LHCN-M2 (cell line): ENCODE results near the gene PSAP. TPM values are rescaled to one million over a fixed set of nuclear protein-coding genes. Genes with fewer than 3 reads are reported as not detected.
A peak's percentile ranks its signal among the peaks of the same experiment; 100 is the strongest.

Experiments
- DNase-seq: peaks from one replicate; pipeline ENCODE4 v3.0.0-alpha.2; 2012; ENCODE audit warnings: low read depth
- total RNA-seq: library from RNA; depleted of rRNA; stranded (reverse); fragments of >200 nt; gene quantifications from 2 replicates; pipeline ENCODE4 v1.2.3, GENCODE V29; 2014

The PSAP gene
- total RNA-seq, 1 experiment from 2014 or later, result 455 TPM

DNA sequence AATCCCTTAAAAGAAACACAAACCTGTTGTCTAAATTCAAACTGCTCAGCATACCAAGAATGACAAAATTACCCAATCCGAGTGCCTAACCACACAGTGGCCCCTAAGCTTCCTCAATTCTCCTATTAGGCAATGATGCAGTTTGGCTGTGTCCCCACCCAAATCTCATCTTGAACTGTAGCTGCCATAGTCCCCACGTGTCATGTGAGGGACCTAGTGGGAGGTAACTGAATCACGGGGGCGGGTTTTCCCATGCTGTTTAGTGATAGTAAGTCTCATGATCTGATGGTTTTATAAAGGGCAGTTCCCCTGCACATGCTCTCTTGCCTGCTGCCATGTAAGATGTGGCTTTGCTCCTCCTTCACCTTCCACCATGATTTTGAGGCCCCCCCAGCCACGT, 21.9 kb downstream of the PSAP start:
- no peak for DNase-seq

DNA sequence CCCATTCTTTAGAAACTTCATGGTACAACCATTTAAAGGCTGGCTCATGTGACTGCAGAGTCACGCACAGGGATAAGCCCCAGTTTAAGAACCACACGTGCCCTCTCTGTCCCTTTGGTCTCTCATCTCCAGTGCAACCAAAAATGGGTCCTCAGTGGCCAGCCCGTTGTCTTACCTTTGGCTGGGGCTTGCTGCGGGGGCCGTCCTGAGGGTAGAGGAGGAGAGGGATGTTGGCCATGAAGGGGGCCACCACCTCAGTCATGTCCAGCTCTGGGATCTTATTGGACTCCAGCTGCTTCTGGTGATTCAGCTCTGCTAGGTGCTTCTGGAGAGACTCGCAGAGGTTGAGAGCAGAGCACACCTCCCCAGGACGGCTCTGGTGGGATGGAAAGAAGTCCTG, 22.3 kb downstream of the PSAP start:
- DNase-seq, result no peak

DNA sequence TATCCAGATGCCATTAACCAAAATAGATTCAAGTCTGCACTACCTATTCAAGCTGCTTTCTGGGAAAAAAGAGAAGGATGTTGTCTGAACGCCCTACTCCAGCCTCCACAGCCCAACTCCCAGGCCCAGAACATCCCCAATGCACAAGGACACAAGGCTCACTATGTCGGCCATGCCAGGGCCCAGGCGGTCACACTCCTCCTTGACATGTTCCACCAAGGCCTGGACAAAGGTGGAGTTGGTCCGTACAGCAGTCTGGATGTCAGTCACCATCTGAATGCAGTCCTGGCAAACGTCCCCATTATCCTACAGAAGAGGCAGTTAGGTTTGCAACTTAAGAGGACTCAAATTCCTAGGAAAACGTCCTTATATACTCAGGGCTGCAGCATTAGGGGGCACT, 23.2 kb downstream of the PSAP start:
- no peak for DNase-seq

DNA sequence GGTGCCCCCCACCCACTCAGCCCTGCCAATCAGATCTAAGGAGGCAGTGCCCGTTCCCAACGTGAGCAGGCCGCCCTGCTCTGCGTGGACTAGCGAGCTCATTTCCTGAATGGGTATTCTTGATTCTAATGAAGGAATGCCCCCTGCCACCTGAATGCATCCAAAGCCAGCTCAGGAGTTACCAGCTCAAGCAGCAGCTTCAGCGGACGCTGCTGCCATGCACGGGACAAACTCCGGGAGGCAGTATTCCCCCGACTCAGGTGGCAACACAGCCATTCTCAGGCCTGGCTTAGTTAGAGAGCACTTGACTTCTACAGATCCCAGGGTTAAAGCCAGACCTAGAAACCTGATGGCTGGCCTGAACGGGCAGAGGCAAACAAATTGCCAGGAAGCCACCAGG, 25.8 kb downstream of the PSAP start:
- DNase-seq, result no peak

DNA sequence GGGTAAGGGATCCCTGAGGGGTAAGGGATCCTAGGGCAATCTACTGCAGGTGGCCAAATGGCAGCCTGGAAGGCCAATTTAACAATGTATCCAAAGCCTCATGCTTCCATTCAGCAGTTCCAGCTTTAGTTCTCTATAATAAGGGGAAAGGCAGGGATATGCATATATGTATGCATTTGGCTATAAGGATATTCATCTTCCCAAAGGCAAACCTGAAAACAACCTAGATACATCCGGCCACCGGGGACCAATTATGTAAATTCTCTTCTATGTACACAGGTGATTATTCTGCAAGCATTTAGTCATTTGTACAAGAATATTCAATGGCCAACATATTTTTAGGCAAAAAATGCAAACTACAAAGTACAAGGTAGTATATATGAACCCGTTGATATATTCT, 26.7 kb downstream of the PSAP start:
- DNase-seq, result no peak

DNA sequence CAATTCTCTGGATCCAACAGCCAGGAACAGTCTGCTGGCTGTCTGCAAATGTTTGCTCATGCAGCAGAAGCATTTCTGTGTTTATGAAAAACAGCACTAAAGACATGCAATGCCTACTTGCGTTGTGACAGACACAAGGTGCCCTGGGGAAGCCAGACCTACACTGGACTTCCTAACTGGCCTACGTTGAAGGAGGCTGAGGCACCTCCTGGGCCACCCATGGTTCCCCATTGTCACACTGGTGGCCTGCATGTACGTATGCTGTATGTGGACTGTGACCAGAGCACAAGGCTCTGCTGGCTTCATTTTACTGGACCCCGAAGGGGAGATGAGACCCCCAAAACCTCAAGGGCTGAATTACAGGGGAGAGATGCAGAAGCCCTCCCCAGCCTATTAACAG, 27.7 kb downstream of the PSAP start:
- DNase-seq, result no peak

DNA sequence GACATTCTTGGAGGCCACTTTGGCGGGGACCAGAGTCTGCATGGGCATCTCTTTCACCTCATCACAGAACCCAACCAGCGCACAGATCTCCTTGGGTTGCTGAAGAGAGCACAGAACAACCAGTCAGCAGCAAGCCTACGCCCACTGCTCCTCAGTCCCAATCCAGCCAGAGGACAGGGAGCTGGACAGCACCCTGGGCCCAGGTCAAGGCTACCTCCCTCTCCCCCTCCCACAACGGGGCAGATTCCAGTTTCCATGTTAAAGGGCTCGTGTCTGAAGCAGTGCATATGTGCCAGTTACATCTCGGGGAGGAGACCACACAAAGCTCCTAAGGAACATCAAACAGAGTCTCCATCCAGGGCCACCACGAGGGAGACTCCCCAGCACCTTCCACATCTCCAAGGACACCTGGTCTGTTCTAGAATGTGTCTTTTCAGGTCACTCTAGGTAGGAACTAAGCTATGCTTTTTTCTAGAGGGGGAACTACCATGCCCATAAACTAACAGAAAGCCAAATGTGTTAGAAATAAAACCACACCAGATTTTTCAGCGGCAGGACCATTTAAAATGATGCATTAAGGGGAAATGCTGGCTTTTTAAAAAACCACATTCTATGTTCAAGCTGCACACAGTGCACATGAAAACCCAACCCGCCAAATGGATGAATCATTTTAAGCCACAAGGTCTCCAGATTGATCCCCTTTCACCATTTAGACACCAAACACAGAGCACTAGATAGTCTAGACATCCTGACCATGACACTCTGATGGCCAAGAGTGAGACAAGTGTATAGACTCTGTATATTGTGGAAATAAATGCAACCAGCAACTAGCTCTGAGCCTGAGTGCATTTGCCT, 28.9 kb downstream of the PSAP start:
- peak; percentile 68 for DNase-seq

DNA sequence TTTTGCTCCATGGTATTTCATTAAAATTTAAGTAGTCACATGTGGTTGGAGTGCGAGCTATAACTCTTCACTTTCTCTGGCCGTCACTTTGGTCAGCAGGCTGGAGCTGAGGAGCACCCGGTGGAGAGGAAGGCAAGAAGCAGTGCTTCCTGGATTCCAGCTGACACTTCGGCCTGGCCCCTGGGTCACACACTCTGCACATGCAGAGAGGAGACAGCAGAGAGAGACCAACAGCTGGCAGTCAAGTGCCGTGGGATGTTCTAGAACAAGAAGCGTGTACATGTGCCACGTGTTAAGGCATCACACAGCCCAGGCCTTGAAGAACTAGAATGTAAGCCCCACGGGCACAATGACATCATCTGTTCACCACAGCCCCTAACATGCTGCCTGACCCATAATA, 30.1 kb downstream of the PSAP start:
- no peak for DNase-seq

DNA sequence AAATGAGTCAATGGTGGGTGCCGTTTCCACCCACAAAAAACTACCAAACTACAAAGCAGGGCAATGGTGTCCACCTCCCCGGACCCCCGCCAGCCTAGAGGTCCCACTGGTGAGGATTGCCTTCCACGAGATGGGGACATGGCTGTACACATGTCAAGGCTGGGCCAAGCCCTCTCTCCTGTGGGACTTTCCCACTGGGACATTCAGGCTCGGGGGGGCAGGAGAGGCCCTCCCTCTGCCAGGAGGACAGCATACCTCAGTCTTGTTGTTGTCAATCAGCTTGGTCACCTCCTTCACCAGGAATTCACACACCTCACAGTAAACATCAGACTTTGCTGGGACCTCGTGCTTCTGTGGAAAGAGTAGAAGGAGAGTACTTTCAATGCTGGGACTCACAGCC, 31.1 kb downstream of the PSAP start:
- no peak for DNase-seq

DNA sequence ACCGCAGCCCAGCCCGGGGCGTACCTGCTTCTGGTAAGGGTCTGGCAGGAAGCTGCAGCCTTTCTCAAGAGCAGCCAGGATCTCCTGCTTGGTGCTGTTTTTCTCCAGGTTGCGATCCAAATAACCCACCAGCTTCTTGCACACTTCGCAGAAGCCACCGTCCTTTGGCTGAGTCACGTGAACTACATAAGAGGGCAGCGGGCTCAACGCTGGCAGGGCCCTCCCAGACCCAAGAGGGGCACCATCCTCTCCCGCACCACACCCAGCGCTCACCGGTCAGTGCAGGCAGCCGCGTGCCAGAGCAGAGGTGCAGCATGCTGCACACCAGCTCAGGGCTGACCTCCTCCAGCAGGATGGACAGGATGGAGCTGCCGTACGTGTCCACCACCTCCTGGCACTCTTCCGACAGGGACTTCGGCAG, 31.6 kb downstream of the PSAP start:
- DNase-seq, result no peak

DNA sequence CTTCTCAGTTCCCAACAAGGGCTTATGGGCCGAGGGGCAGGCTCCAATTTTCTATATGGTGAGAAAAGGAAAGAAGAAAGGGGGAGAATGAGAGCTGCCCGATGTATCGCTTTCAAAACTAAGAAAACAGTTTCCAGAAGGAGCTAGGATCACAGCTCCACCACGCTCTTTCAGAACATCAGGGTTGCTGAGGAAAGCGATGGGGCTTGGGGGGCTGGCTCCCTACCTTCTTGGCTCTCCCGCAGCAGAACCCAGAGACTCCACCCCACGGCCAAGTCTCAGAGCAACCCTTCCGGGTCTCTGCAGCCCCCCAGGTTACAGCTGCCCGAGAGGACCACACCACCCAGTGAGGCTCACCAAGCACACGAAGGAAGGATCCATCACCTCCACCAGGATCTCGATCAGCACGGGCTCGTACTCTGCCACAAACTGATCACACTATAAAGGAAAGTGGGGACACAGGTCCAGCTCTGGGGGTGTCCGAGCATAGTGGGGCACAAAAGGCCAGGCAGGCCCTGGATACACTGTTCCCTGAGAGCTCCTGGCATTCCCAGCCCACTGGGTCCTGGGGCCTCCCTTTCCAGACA, 32.3 kb downstream of the PSAP start:
- DNase-seq, result no peak

DNA sequence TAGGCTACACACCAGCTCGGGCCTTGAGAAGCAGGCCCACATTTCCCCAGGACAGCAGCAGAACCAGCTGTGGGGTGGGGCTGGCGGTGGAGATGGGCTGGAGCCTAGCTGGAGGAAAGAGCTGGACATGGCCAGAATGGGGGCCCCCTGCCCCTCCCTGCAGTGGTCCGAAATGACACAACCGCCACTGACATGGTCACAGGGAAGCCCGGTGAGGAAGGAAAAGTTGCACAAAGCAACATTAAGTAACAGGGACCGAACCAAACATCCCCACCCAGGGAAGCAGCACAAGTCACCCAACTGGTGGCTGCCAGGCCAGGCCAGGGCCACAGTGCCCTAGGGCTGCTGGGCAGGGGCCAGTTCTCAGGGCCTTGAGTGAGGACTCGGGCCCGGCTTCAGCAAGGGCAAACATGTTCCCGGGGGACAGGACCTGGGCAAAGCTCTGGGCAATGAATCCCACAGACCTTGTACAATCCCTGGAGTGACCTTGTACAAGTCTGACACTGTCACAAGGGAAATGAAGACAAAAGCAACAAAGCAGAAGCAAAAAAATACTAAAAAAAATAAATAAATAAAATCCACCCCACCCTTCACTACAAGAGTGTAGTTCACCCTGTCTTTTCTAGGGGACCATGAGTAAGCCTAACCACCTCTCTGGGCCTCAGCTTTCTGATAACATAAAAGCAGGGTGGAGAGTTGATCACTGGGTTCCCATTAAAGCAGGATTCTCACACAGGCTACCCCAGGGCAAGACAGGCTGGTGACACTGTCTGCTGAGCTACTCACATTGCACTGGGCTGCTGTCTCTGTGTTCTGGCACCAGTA, 33.0 kb downstream of the PSAP start:
- no peak for DNase-seq

DNA sequence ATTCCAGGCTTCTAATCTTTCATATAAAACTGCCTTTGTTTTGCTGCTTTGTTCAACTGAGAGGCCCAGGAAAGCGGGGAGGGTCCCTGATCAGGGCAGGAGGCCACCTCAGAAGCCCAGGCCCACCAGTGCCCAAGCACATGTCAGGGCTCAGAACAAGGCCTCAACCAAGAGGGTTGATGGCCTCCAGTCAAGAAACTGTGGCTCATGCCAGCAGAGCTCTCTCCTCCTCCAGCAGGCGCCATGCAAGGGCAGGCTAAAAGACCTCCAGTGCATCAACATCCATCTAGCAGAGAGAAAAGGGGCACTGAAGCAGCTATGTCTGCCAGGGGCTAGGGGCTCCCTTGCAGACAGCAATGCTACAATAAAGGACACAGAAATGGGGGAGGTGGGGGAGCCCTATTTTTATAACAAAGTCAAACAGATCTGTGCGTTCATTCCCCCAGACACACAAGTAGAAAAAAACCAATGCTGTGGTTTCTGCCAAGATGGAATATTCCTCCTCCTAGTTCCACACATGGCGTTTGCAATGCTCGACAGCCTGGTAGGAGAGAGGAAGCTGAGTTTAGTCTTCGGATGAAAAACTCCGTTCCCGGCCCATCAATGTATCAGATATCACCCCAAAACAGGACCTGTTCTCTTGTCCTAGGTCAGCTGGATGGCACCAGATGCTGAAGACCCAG, 34.0 kb downstream of the PSAP start:
- DNase-seq, result no peak

DNA sequence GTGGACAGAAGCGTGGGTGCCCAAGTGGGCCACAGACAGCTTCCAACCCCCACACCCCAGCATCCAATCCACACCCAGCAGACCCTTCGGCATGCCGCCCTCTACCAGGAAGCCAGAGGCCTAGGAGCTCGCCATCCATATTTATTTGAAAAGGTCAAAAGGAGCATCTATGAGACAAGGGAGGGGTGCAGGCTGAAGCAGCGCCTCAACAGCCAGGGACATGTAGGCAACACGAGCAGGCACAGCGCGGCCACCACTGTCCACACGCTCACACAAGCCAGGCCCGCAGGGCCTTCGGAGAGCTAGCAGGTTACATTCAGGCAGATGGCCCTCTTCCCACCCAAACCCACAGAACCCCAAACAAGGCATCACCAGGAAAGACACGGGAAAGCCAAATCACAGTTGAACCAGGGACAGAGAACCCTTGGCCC, 34.6 kb downstream of the PSAP start:
- no peak for DNase-seq

DNA sequence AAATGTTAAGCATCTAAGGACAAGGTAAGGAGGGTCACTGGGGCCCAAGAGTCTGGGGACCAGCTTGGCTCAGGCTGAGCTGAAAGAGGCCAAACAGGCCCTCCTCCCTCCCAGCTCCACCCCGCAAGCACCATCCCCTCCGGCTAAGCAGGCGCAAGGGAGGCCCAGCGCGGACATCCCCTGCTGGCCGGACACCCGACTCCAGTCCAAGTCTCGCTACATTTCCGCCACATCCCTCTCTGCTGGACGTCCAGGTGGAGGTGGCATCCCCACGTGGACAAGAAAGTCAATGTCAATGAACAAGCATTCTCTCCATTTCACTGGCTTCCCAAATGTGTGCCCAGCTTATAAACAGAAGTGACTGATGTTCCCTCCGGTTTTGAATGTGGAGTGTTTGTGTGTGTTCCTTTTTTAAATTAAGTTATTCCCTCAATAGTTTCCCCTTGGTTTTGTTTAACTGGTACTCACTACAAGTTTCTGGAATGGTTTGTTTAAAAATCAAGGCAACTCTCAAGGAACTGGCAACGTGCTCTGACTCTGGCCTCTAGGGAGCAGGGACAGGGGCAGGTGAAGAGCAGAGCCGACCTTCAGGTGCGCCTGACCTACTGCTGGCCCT, 35.4 kb downstream of the PSAP start:
- no peak for DNase-seq

DNA sequence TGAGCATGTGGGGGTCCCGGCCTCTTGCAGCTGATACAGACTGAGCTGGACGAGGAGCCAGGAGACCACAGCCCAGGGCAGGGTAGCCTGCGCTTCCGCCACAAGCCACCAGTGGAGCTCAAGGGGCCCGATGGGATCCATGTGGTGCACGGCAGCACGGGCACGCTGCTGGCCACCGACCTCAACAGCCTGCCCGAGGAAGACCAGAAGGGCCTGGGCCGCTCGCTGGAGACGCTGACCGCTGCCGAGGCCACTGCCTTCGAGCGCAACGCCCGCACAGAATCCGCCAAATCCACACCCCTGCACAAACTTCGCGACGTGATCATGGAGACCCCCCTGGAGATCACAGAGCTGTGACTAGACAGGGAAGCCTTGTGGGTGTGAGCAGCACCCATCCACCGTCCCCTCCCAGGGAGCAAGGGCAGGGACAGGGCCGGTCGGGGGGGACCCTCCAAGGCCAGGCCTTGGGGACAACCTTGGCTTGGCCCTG, 36.1 kb downstream of the PSAP start:
- DNase-seq, result no peak

DNA sequence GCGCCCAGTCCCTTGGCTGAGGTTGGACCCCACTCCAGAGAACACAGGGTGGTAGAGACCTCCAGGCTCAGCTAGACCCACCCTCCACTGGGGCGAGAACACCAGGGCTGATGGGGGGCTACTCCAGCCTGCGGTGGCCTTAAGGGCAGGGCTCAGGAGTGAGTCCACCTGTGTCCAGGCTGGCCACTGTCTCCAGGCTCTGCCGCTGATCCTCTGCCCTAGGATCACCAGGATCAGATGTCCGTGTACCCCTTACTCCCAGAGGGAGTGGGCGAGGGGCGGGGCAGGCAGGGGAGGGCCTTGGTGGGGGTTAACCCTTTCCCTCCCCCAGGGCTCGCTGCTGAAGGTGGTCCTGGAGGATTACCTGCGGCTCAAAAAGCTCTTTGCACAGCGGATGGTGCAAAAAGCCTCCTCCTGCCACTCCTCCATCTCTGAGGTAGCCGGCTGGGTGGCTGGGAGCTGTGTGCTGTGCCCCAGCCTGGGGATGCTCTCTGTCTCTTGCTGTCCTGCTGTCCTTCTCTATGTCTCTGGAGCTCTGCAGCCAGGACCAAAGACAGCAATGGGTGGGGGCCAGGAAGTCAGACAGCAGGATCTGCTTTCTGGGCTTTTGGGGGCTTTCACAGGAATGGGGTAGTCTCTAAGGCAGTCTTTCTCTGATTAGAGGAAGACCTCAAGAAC, 38.0 kb downstream of the PSAP start:
- no peak for DNase-seq

DNA sequence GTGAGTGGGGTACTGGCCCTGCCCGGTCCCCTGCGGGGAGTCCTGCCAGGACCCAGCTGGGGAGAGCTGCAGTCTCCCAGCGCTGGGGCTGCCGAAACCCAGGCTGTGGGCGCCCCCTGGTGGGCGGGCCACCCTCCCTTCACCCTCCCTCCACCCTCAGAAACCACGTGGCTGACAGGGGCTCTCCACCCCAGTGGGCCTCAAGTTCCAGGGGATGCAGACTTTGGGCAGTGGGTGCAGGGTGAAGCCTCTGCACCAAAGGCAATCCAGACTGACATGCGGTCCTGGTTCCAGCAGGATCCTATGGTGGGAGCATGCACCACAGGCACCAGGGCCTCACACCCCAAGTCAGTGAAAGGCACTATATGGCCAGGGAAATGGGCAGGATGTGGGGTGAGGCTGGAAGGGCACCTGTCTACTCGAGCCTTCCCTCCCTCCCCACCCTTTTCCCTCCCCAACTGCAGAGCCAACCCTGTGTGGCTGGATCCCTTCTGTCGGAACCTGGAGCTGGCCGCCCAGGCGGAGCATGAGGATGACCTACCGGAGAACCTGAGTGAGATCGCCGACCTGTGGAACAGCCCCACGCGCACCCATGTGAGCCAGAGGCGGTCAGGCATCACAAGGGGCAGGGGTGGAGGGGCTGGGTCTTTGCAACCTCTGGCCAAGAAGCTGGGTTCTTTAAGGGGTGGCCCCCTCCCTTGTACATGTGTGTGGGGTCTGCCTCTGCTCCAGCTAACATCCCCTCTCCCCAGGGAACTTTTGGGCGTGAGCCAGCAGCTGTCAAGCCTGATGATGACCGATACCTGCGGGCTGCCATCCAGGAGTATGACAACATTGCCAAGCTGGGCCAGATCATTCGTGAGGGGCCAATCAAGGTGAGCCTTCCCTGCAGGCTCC, 38.8 kb downstream of the PSAP start:
- DNase-seq, result peak; percentile 36

DNA sequence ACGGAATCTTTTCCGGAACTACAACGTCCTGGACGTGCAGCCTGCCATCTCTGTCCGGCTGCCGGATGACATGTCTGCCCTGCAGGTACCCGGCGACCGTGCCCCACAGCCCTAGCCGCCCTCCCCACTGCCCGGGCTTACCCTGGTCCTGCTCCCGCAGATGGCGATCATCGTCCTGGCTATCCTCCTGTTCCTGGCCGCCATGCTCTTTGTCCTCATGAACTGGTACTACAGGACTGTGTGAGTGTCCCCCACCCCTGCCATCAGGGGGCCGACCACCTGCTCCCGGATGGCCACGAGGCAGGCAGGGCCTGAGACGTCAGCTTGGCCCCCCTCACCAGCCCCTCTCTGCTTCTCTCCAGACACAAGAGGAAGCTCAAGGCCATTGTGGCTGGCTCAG, 39.7 kb downstream of the PSAP start:
- DNase-seq, result no peak
